Activated CD4-positive, alpha-beta T cell treated with anti-CD3 and anti-CD28 coated beads, Interleukin-10, Interleukin-2, amounts not matched to agents 100 ng/mL and 50 ng/mL, durations not matched to agents 16 hours and 8 hours (primary cell): ENCODE results near the gene OTUB1.
"Not testable (repeated sequence)": the region's sequence is repeated elsewhere in the genome, so short reads cannot be mapped to it uniquely, and the experiment has no call there.

ENCODE experiments used
- DNase-seq: peaks from one replicate; pipeline ENCODE4 v3.0.0-alpha.2; 2020

OTUB1 gene

DNA sequence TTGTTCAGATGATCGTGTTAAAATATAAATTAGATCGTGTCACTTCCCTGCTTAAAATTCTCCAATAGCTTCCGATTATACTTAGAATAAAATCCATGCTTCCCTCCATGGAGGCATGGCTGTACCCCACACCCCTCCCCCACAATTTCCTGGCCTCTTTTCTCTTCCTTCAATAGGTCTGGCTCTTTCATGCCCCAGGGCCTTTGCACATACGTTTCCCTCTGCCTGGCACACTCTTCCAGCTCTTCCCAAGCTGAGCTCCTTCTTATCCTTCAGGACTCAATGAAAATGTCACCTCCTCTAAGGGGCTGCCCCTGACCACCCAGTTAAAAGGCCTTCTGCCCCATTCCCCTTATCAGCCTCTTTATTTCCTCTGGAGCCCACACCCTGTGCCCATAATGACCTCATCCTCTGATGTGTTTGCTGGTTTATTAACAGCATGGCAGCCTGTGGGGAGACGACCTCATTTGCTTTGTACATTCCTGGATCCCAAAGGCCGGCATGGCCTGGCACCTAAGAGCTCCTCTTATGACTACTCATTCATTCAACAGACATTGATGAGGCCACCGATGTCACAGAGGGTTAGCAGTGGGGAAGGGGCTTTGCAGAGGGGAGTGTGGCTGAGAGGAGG is 40.5 kb downstream of the OTUB1 start:
- DNase-seq, result no peak

DNA sequence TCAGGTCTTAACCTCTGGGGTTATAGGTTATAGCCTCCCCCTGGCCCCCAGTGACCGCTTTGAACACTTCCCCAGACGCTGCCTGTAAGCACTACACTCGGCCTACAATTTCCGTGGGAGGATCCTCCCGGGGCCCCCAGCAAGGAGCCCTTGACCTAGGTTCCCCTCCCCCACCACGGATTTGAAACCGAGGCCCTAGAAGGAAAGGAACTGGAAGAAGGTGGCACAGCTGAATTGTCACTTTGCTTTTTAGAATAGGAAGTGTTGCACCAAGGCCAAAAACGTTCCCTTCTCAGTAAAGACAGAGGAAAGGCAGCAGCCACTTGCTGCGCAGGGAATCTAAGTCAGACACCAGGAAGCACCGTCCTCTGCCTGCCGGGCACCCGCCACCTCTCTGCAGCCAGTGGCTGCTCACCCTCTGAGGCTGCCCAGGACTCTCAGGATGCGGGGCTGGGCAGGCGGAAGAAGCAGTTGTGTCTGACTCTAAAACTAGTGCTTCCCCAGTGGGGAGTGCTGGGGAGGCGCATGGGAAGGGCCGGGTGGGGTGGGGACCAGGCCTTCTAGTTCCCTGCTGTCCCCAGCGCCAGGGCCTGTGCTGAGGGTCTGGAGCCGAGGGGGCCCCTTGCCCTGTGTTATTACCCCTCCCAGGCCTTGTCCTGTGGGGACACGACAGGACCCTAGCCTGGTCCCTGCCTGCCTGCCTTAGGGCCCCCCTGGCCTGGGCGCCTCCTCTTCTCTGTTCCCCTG is 41.6 kb downstream of the OTUB1 start:
- DNase-seq, result no peak

DNA sequence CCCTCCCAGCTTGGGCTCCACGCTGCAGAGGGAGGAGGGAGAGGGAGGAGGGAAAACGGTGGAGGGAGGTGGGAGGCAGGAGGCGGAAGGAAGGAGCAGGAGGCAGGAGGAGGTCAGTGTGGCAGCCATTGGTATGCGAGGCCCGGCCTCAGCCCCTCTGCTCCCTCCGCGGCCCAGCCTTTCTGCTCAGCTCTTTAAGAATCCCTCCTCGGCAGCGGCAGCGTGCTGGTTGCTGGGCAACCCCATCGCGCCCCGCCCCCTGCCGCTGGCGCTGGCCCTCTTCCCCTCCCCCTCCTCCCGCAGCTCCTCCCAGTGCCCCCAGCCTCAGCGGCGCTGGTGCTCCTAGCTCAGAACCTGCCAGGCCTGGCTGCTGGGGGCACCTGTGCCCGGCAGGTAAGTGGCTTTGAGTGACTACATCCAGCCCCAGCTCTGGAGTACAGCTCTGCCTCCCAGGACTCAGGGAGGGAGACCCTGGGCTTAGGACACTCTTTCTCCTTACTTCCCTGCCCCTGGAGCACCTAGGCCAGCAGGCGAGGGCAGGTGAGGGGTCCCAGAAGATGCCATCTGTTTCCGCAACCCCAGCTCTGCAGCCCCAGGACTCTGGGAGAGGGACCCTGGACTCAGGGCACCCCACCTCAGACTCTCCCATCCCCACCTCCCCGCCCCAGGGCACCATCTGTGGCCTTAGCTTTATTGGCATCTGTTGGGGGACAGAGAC is 42.3 kb downstream of the OTUB1 start:
- DNase-seq, result no peak

DNA sequence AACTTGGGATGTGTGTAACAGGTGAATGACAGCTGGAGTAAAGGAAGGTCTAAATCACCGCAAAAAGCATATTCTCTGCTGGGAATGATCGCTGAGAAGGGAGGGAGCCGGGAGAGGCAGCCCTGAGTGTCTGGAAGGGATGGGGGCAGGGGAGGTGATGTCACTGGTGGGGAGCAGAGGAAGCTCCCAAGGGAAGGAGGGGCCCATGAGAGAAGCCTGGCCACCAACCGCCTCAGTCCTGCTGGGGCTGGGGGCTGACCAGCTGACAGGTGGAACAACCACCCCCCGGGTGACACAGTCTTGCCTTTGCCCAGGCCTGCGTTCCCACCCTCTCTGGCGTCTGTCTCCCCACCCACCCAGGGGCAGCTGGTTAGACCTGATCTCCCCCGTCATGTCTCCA is 43.5 kb downstream of the OTUB1 start:
- no peak for DNase-seq

DNA sequence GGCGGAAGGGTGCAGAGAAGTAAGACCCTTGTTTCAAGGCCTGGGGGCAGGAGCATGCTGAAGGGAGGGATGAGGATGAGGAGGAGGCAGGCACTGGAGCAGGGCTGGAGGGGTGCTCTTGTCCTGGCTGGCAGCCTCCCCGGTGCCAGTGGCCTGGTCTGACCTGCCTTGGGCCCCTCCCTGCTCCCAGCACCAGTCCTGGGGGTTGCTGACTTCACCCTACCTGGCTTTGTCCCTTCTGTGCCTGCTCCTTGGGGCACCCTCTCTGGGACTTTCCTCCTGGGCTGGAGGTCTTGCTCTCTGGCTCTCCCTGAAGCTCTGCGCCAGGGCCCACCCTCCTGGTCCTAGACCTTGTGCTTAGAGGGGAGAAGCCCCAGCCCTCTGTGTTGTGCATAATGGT is 44.8 kb downstream of the OTUB1 start:
- DNase-seq, result no peak

DNA sequence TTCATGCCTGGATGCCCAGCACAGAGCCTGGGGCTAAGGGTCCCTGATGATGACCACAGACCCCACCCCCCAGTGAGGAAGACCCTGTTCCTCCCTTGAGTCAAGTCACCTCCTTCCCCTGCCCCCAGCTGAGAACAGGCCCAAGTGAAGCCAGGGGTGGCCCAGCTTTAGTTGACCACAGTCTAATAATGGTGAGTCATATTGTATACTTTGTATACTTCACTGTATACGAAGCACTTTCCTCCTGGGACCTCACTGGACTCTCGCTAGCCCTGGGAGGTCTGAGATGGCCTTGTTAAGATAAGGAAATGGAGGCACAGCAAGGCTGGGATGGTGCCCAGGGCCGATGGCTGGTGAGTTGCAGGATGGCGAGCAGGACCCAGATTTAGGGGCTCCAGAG is 45.8 kb downstream of the OTUB1 start:
- no peak for DNase-seq

DNA sequence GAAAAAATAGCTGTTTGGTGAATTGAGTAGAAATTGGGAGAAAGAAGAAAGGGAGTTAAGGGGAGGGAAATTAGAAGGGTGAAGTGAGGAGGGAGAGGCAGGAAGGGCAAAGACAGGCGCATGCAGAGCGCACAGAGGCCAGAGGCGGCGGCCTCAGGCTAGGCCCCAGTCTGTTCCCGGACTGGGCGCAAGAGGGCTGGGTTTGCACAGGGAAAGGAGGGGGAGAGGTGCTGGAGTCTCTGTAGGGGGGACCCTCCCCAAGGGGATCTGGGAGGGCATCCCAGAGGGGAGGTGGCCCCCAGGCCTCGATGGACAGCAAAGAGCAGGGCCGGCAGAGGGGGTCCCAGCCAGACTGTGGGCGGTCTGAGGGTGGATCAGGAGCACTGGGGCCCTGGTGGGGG is 48.2 kb downstream of the OTUB1 start:
- no peak for DNase-seq

DNA sequence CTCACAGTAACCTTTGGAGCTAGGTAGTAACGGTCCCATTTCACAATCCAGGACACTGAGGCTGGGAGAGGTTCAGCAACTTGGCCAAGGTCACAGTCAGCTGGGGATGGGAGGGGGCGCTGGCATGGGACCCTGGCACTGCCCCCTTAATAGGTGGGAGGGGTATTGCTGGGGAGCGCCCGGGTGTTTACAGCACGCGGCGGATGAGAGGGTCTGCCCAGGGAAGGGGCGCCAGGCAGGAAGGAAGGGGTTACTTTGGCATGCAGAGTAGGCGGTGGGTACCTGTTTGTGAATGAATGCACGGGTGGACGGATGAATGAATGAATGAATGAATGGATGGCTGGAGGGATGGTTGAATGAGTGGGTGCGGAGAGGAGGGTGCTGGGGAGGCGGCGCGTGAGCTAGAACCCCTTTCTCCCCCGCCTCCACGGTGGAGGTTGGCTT is 48.9 kb downstream of the OTUB1 start:
- no peak for DNase-seq

DNA sequence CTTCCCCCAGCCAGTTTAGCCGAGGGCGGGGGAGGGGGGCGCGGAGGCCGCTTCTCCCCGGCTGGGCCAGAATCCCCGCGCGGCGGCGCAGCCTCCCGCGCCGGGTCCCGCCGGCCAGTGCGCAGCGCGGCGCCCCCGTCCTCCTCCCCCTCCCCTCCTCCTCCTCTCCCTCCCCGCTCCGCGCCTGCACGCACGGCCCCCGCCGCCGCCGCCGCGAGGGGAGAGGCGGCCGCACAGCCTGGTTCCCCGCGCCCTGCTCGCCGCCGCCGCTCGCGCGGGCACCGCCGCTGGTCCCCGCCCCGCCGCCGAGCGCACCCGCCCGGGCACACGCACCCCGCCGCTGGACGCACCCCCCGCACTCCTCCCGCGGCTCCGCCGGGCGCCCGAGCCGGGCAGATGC is 49.3 kb downstream of the OTUB1 start, which contains the start of gene FLRT1:
TSS of gene FLRT1 (plus strand) at position 356 of the 400 bp plus-strand sequence. CDS start 80,337 bp downstream, outside the sequence.
- no peak for DNase-seq

DNA sequence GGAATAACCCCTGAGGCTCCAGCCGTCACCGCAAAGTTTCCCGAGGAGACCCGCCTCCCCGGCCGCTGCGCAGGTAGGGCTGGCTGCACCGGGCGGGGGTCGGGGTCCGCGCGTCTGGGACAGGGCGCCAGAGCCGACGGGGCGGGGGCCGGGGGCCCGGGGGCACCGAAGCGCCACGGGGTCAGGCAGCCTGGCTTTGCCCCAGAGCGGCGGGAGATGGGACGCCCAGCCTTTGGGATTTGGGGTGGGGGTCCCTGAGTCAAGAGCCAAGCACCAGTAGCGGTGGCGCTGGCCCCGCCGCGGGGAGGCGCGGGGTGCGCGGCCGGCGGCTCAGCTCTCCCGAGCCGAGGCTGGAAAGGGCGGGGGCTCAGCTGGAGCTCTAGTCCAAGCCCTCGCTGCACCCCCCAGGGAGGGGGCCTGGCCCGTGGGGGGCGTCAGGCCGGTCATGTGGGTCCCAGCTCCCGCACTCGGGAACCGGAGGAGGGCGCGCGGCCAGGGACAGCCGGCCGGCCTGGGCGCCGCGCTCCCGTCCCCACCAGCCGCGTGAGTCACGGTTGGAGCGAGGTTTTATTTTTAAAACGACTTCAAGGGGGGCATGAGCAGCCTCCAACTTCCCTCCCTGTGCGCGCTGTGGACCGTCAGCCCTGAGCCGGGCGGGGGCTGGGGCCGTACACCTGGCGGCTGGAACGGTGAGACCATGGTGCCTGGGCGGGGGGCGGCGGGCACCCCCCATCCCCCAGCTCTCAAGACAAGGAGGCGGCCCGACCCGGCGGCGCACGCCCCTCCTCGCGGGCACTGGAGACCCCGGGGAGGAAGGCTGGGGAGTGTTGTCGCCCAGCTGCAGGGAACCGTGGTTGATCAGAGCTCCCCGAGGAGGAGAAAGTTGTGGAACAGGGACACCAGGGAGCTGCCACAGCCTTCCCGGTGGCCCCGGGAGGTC is 50.1 kb downstream of the OTUB1 start:
- no peak for DNase-seq

DNA sequence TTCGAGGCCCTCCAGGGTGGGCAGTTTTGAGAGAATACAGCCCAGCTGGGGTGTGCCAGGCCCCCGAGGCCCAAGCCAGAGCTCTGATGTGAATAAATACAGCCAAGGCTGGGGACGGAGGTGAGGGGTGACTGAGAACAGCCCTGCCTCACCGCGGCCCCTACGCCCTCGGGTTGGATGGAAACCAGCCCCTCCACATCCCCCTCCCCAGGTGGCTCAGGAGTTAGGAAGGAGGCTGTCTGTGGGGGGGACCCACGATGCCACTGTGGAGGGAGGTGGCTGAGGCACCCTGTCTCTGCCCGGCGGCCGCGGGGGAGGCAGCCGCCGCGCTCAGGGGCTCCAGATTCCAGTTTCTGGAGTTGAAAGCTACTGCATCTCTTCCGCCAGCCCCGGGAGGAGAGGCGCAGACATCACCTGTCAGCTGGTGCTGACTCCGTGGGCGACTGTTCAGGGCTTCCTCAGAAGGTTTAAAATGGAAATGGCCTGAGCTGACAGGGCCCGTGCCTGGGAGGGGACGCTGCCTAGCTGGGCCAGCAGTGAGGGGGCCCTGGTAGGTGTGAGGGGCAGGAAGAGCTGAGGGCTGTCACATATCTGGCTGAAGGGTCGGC is 50.9 kb downstream of the OTUB1 start:
- DNase-seq, result no peak

DNA sequence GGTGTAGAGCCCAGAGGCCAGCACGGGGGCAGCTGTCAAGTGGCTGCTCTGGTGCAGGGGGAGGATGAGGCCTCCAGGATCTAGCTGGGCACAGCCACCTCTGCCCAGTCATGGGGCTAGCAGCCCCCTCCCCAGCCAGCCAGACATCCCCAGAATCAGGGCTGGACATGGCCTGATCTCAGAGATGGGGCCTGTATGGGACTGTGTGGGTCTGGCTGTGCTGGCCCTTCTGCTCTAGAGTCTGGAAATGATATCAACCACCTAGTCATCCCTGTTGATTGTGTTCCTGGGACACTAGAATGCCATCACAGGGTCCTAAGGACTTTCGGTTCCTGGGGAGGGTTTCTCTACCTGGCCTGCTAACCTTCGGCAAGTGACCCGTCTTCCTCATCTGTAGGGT is 52.3 kb downstream of the OTUB1 start:
- no peak for DNase-seq

DNA sequence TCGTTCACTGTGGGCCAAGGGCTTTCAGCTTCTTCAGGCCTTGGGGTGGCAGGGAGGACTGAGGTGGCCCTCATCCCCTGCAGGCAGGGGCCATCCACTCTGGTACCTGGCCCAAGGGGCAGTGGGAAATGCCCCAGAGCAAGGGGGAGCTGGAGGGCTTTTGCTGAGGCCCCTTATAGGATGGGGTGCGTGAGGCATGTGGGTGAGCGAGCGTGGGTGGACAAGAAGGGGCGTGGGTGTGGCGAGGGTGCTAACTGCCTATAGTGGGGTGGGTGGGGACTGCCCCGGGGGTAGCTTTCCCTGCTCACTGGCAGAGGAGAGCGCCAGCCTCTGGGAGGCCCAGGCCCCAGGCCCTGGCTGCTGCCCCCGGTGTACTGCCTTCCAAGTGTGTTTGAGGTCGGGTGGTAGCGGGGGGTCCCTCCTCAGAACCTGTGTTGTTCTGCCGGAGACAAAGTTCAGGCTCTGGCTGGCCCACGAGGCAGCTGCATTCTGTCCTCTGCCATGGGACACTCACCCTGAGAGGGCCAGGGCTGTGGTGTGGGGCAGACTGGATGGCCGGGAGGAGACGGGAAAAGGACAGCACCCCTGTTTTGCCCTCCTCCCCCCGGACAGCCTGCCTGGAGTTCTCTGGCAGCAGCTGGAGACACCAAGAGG is 52.9 kb downstream of the OTUB1 start:
- DNase-seq, result no peak

DNA sequence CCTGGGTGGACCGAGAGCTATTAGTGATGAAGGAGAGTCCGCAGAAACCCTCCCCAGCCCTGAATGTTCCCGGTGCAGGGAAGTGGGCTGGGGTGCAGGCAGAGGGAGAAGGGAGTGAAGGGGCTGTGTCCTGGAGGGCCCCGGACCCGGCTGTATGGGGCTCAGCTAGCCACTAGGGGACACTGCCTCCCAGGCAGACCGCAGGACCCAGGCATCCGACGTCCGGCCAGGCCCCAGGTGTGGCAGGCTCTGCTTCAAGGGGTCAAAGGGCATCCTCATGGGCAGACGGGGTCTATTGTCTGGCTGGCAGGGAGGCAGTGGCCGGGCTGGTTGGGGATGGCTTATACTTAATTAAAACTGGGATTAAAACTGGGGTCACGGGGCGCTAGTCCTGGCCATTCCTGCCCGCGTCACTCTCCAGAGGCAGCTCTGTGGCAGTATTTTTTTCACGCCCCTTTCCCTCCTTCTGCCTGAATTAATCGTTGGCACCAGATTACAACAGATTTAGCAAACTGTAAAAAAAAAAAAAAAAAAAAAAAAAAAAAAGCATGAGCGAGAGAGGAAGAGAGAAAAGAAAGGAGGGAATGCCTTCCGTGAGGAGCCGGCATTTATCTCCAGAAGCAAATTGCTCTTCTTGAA is 54.6 kb downstream of the OTUB1 start:
- no peak for DNase-seq

DNA sequence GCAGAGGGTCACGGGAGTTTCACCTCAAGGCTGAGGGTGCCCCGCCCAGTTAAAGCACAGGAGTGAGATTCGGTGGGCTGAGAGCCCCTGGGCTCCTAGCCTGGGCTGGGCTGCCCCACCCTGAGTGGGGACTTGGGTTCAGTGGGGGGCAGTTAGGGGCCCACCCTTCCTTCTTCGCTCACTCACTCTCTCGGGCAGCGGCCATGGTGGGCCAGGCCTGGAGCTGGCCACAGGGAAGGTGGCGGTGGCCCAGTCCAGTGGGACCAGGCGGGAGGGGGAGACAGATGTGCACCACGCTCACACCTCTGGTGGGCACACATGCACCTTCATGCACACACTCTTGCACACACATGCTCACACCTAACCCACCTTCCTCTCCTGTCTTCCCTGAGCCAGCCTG is 55.6 kb downstream of the OTUB1 start:
- DNase-seq, result no peak

DNA sequence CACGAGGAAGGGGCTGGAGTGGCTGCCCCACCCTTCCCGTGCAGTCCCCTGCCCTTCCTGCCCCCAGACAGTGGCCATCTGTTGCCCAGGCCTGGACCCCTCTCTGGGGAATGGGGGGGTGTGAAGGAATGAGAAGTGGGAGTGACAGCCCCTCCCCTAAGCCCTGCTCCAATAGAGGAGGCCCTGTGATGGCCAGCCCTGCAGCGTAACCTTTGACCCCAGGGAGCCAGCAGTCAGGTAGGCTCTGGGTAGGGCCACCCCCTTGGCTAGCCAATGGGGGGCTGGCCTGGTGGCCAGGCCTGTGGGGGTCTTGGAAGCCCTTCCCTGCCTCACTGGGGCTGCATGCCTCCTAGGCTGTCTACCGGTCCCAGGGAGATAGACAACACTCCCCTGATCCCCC is 56.1 kb downstream of the OTUB1 start:
- no peak for DNase-seq

DNA sequence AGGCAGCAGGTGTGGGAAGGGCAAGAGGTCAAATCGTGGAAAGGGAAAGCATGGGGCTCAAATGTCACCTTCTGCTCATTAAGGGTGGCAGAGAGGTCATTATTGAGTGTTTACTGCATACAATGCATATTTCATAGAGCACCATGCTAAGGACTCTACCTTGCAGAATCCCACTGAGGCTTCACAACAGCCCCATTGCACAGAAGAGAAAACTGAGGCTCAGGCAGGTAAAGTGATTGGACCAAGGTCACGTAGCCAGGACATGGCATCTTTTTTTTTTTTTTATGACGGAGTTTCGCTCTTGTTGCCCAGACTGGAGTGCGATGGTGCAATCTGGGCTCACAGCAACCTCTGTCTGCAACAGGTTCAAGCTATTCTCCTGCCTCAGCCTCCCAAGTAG is 57.3 kb downstream of the OTUB1 start:
- DNase-seq, result no peak

DNA sequence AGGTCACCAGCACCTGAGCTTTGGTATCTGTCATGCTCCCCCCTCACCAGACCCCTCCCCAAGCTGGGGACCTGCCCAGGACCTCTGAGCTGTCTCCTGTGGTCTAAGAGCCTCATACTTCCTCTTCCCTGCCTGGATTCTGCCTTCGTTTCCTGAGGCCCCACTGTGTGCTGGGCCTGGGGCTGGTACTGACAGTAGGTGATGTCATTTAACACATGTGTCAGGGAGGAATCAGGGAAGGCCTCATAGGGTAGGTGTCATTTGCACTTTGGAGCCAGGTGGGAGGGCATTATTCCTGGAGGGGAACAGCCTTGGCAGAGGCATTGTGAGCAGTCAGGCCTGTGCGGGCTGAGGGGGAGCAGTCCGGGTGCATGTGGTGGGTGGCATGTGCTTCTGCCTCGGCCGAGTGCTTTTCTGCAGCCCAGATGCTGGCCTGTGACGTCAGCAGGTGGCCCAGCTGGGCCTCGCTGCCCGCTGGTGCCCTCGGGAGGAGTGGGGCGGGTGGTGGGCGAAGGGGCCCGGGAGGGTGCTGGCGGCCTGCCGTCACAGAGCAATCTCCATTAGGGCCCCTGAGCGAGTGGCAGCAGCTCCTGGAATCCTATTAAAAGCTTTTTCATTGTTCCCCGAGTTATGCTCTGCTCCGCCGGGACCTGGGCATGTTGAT is 58.6 kb downstream of the OTUB1 start:
- no peak for DNase-seq

DNA sequence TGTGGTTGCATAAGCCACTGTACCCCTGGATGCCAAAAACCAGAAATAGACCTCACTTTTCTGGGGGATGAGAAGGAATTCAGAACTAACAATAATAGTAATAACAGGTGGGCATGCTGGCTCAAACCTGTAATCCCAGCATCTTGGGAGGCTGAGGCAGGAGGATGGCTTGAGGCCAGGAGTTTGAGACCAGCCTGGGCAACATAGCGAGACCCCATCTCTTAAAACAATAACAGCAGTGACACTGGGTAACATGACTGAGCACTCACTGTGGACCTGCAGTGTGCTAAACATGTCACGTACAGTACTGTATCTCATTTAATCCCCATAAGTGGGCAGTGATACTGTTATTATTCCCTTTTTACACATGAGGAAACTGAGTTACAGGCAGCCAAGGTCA is 59.5 kb downstream of the OTUB1 start:
- DNase-seq, result no peak

DNA sequence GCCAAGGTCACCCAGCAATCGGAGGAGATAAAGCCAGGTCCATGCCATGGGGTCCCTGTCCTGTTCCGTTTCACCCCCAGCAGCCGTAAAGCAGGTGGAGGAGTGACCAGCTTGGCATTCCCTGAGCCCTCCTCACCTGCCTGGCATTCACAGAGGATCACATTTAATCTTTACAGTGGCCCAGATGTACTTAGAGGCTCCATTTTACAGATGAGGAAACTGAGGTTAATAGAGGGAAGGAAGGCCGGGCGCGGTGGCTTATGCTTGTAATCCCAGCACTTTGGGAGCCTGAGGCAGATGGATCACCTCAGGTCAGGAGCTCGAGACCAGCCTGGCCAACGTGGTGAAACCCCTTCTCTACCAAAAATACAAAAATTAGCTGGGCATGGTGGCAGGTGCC is 61.1 kb downstream of the OTUB1 start:
- DNase-seq, result not testable (repeated sequence)
